Ovary (tissue), 9 donors: ENCODE results near the gene TNK2. TPM values are rescaled to one million over a fixed set of nuclear protein-coding genes. Genes with fewer than 3 reads are reported as not detected.

Experiments
- DNase-seq, 5 donors: peaks; one replicate each; pipeline ENCODE4 v3.0.0-alpha.2; 2019 to 2020
- H3K27ac ChIP-seq, 2 donors: fragments of 200-600 bp; one replicate each; pipeline versions ENCODE4 v1.5.1 to v1.8.0; 2019 to 2022
- H3K27me3 ChIP-seq: fragments of 200-600 bp; one replicate; pipeline ENCODE4 v1.8.0; 2022
- H3K36me3 ChIP-seq: fragments of 200-600 bp; sonication (generic); one replicate; pipeline ENCODE4 v1.5.1; 2019
- H3K4me1 ChIP-seq: one replicate; pipeline ENCODE4 v1.8.1; 2013; ENCODE audit warnings: mild to moderate bottlenecking, moderate library complexity; ENCODE audit not compliant: insufficient read depth
- H3K4me3 ChIP-seq: fragments of 200-600 bp; sonication (generic); one replicate; pipeline ENCODE4 v1.5.1; 2017
- H3K9me3 ChIP-seq, 2 donors: fragments of 200-600 bp in 1 of 2; sonication (generic) in 1 of 2; one replicate each; pipeline versions ENCODE4 v1.5.1 to v1.8.1; 2013 to 2019; ENCODE audit warnings: mild to moderate bottlenecking in 1 of 2, moderate library complexity in 1 of 2
- EP300 ChIP-seq: sonication (generic); formaldehyde crosslinking; IDR thresholded peaks from one replicate; pipeline ENCODE4 v1.6.1; 2017; ENCODE audit warnings: antibody characterized with exemption
- POLR2A ChIP-seq: fragments of 450-650 bp; IDR thresholded peaks from one replicate; pipeline ENCODE4 v1.6.1; 2017; ENCODE audit warnings: antibody characterized with exemption, mild to moderate bottlenecking, moderate library complexity
- WGBS, 3 donors: extraction: QIAGEN DNeasy Blood & Tissue Kit in 1 of 3; methylation state at CpG; one replicate each; pipeline versions ENCODE4 v1.1.5 to v1.1.7; 2013 to 2017; 5-methylcytosine and 5-hydroxymethylcytosine counted together
- intact Hi-C, 4 donors: fragments of 100-400 bp; cut with DNase I; formaldehyde crosslinking; loops; one replicate each; pipeline versions ENCODE4 v1.11.0 to v1.15.1; 2022 to 2023
- polyA plus RNA-seq, 2 donors: library from polyadenylated mRNA; stranded (reverse); fragments of 200-250 nt in 1 of 2; fragments of 350-450 nt in 1 of 2; fragmentation: Illumina TruSeq in 1 of 2; extraction: RNeasy Lipid Tissue Mini Kit (QIAGEN cat#74804) in 1 of 2; gene quantifications; one replicate each; pipeline ENCODE4 v1.2.3, GENCODE V29; 2013 to 2014
- total RNA-seq, 7 donors: library from RNA; depleted of rRNA in 2 of 7; stranded (reverse); fragments of >200 nt in 2 of 7; fragmentation: NEBNext Ultra II Directional in 3 of 7; extraction: Animal tissue kit (Norgen Biotek cat#: 25700) in 3 of 7; gene quantifications; one replicate each; pipeline versions ENCODE4 v1.1.0 to v1.2.4, GENCODE V29; 2016 to 2023
- TF ChIP-seq, protein P1 (sequence below), 3 donors: fragments of 450-650 bp in 2 of 3; fragments of 200-600 bp in 1 of 3; IDR thresholded peaks; one replicate each; pipeline versions ENCODE4 v1.5.1 to v1.8.0; 2016 to 2022; ENCODE audit warnings: antibody characterized with exemption in 3 of 3, mild to moderate bottlenecking in 1 of 3
- donor health status: DM: no; HTN: no; CAD: no; lungs with moderate emphysema.
- donor health status: DM: no; HTN: no; CAD: no.
- donor health status: Bipolar disorder and iron deficiency.
- donor health status: DM: yes; HTN: yes; CAD: no.
- donor health status: DM: no; HTN: no; CAD: no.
- donor health status: DM: yes; HTN: yes; CAD: no.

TNK2 gene
- total and polyA plus RNA-seq, 9 donors, result 2.4 to 50.1 (median 32.4) TPM

GRCh38 chr3:195844671-195845218 lies 63.6 kb downstream of the TNK2 start:
- intact Hi-C loops, result no loop called here
- no peaks in the 10 kb centered on the region for H3K36me3 ChIP-seq
- peaks cover 3% of the 10 kb centered on the region for H3K4me1 ChIP-seq
- H3K4me3 ChIP-seq, result no peak overlapping the region
- 83 to 86% (median 84%) methylated on average over 7 of the region's 7 CpGs for WGBS, 3 donors
- no peaks in the 10 kb centered on the region for H3K9me3 ChIP-seq
- no peak for DNase-seq
- no peaks in the 10 kb centered on the region for H3K27me3 ChIP-seq
- H3K27ac ChIP-seq, result no peak overlapping the region
- no peak for TF ChIP-seq EP300
- TF ChIP-seq POLR2A, result no peak
- TF ChIP-seq, protein P1, sequence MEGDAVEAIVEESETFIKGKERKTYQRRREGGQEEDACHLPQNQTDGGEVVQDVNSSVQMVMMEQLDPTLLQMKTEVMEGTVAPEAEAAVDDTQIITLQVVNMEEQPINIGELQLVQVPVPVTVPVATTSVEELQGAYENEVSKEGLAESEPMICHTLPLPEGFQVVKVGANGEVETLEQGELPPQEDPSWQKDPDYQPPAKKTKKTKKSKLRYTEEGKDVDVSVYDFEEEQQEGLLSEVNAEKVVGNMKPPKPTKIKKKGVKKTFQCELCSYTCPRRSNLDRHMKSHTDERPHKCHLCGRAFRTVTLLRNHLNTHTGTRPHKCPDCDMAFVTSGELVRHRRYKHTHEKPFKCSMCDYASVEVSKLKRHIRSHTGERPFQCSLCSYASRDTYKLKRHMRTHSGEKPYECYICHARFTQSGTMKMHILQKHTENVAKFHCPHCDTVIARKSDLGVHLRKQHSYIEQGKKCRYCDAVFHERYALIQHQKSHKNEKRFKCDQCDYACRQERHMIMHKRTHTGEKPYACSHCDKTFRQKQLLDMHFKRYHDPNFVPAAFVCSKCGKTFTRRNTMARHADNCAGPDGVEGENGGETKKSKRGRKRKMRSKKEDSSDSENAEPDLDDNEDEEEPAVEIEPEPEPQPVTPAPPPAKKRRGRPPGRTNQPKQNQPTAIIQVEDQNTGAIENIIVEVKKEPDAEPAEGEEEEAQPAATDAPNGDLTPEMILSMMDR (IDR thresholded peaks at IDR 0.05), result no peak

DNA sequence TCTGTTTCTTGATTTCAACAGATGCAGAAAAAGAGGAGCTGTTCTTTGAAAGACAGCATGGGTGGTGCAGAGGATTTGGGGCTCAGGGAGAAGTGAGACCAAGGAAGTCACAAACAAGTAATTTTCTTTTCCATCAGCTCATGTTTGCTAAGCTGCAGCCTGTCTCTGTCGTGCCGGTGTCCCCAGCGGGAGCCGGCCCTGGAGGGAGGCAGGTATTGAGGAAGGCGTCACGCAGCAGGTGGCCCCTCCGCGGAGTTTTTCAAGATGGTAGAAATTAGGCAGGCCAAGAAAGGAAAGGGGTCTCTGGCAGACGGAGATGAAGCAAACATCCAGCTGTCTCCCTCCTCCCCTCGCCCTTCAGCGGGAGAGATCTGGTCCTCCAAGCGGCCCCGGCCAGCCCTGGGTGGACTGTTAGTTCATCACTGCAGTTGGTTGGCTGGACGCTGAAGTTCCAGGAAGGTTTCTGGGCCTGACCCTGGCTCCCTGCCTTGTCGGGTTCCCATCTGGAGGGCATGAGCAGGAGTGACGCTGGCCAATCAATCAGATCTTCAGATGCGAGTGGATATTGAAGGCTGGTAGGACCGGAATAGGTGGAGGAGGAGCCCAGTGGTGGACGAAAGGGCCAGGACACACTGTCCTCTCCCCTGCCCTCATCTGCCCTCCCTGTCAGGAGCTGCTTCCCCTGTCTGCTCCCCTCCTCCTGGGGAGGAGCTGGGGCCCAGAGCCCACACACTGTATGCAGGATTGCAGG lies 68.9 kb downstream of the TNK2 start:
- H3K4me1 ChIP-seq, result no peaks in the 10 kb centered on the region
- intact Hi-C loops, result no loop called here
- H3K9me3 ChIP-seq, result no peaks in the 10 kb centered on the region
- 26 to 42% (median 30%) methylated on average over 19 of the region's 19 CpGs for WGBS, 3 donors
- no peaks in the 10 kb centered on the region for H3K36me3 ChIP-seq
- TF ChIP-seq POLR2A (no peak), EP300 (no peak)
- TF ChIP-seq, protein P1 (IDR thresholded peaks at IDR 0.05), result no peak
- no peaks in the 10 kb centered on the region for H3K27me3 ChIP-seq
- H3K4me3 ChIP-seq, result no peak overlapping the region
- DNase-seq, result no peak
- no peak overlapping the region for H3K27ac ChIP-seq

- no peaks in the 10 kb centered on the region for H3K9me3 ChIP-seq
- no peaks in the 10 kb centered on the region for H3K4me1 ChIP-seq
- H3K27ac ChIP-seq, result no peak overlapping the region
- H3K27me3 ChIP-seq, result no peaks in the 10 kb centered on the region
- TF ChIP-seq EP300 (no peak), POLR2A (no peak)
- TF ChIP-seq, protein P1 (IDR thresholded peaks at IDR 0.05), result no peak
- intact Hi-C loops, result no loop called here
- no peaks in the 10 kb centered on the region for H3K36me3 ChIP-seq
- WGBS, 3 donors, result 84 to 87% (median 84%) methylated on average over 5 of the region's 5 CpGs
- DNase-seq, result no peak
- no peak overlapping the region for H3K4me3 ChIP-seq
These were observed 69.6 kb downstream of the TNK2 start for GRCh38 chr3:195838714-195839113.

DNA sequence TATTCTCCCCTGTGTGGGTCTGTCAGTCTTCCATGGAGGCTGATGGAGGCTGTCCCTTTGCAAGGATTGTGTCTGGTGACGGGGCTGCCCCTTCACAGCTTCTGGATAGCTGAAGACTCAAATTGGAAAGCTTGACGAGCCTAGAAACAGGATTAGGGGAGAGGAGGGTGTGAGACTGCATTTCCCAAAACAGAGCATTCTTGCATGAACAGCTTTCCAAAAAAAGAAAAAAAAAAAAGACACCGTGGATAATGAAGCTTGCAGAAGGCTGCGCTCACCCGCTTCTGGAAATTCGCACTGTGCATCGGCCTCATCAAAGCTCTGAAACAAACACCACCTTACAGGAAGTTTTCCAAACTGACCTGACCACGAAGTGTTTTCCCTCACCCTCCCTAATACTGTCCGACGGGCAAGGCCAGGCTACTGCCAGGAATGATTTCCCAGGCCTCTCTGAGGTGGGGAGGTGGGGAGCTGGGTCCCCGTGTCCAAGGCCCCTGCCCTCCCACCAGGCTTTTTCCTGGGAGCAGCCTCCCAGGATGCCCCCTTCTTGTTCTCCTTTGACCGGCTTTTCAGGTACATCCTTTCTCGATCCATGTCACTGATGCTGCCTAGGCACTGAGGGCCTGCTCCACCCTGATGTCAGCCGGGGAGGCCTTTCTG lies 71.7 kb downstream of the TNK2 start:
- no peaks in the 10 kb centered on the region for H3K4me1 ChIP-seq
- no peak for DNase-seq
- no peaks in the 10 kb centered on the region for H3K27me3 ChIP-seq
- H3K36me3 ChIP-seq, result no peaks in the 10 kb centered on the region
- no peak overlapping the region for H3K27ac ChIP-seq
- TF ChIP-seq POLR2A (no peak), EP300 (no peak)
- TF ChIP-seq, protein P1 (IDR thresholded peaks at IDR 0.05), result no peak
- H3K4me3 ChIP-seq, result no peak overlapping the region
- intact Hi-C loops, result no loop called here
- 56 to 64% (median 62%) methylated on average over 14 of the region's 14 CpGs for WGBS, 3 donors
- H3K9me3 ChIP-seq, result no peaks in the 10 kb centered on the region
